ENCODE measurements around the gene MYH9. TPM values are rescaled to one million over a fixed set of nuclear protein-coding genes. Genes with fewer than 3 reads are reported as not detected.

Gene MYH9
- total RNA-seq, 3 donors from 2014 or later (not counting 1 experiment from before 2014, with no cell fraction given) = 803 to 1,038 (median 808) TPM

- Mint-ChIP-seq H3K36me3 (no peaks in the 10 kb centered on the region), H3K27ac (no peak overlapping the region), H3K4me3 (no peak overlapping the region), H3K4me1 (peaks cover 10 to 14% of the 10 kb centered on the region in 2 donors), H3K9me3 (no peaks in the 10 kb centered on the region), H3K27me3 (ENCODE audit: low read depth in 2 of 2) (no peaks in the 10 kb centered on the region)
- intact Hi-C loops (cut with micrococcal nuclease) = no loop called here
- DNase-seq = no peak
- H3K27ac ChIP-seq (ENCODE audit: low read length) = no peak overlapping the region
- H3K9me3 ChIP-seq (ENCODE audit: control insufficient read depth, insufficient read depth, low read length) = no peaks in the 10 kb centered on the region
- ATAC-seq = no peak
- no peak overlapping the region for H3K4me3 ChIP-seq (ENCODE audit: low read length)
- peaks cover 21% of the 10 kb centered on the region for H3K4me1 ChIP-seq (ENCODE audit: control insufficient read depth, insufficient read depth, low read length)
- 77% methylated on average over 12 of the region's 14 CpGs for WGBS (ENCODE audit: insufficient coverage)
- no peaks in the 10 kb centered on the region for H3K36me3 ChIP-seq (ENCODE audit: control insufficient read depth, insufficient read depth, low read length)
- no peaks in the 10 kb centered on the region for H3K27me3 ChIP-seq (ENCODE audit: control insufficient read depth, insufficient read depth, low read length)
- TF ChIP-seq, protein P1, sequence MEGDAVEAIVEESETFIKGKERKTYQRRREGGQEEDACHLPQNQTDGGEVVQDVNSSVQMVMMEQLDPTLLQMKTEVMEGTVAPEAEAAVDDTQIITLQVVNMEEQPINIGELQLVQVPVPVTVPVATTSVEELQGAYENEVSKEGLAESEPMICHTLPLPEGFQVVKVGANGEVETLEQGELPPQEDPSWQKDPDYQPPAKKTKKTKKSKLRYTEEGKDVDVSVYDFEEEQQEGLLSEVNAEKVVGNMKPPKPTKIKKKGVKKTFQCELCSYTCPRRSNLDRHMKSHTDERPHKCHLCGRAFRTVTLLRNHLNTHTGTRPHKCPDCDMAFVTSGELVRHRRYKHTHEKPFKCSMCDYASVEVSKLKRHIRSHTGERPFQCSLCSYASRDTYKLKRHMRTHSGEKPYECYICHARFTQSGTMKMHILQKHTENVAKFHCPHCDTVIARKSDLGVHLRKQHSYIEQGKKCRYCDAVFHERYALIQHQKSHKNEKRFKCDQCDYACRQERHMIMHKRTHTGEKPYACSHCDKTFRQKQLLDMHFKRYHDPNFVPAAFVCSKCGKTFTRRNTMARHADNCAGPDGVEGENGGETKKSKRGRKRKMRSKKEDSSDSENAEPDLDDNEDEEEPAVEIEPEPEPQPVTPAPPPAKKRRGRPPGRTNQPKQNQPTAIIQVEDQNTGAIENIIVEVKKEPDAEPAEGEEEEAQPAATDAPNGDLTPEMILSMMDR (IDR thresholded peaks at IDR 0.05) = no peak
Observed at GRCh38 chr22:36433318-36434231, 45.8 kb upstream of the MYH9 start.

DNA sequence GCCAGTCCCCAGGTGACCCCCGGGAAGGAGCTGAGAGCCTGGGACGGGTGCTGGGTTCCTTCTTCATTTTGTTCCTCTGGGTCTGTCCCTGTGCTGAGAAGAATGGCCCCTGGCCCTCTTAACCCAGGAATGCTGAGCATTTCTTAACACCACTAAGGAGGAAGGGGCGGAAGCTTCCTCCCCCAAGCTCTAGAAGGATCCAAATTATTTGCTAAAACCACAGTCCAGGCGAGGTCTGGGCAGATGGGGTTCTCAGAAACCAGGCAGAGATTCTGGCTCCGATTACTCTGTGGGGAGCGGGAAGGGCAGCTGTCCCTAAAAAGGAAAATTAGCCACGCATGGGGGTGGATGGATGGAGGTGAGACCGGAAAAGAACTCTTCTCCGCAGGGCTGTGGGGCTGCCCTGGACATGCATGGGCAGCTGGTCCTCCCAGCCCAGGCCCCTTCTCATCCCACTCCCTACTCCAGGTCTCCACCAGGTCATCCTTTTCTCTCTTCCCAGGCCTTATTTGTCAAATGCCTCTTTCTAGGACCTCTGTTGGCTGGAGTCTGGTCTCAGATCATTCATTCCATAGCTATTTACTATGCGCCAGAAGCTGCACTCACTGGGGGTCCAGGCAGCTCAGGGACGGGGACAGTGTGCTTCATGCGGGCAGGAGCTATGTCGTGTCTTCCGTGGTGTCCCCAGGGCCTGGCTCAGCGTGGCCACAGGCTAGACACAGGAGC, 45.0 kb upstream of the MYH9 start:
- no peaks in the 10 kb centered on the region for H3K36me3 ChIP-seq (ENCODE audit: control insufficient read depth, insufficient read depth, low read length)
- peaks cover 10 to 14% of the 10 kb centered on the region in 2 donors for H3K4me1 Mint-ChIP-seq
- TF ChIP-seq, protein P1 (IDR thresholded peaks at IDR 0.05) = no peak
- no peak overlapping the region for H3K4me3 ChIP-seq (ENCODE audit: low read length)
- intact Hi-C loops (cut with micrococcal nuclease) = no loop called here
- no peak overlapping the region for H3K27ac ChIP-seq (ENCODE audit: low read length)
- peaks cover 21% of the 10 kb centered on the region for H3K4me1 ChIP-seq (ENCODE audit: control insufficient read depth, insufficient read depth, low read length)
- H3K4me3 Mint-ChIP-seq = no peak overlapping the region
- DNase-seq = no peak
- 82% methylated on average over 13 of the region's 15 CpGs for WGBS (ENCODE audit: insufficient coverage)
- no peaks in the 10 kb centered on the region for H3K27me3 Mint-ChIP-seq (ENCODE audit: low read depth in 2 of 2)
- H3K9me3 Mint-ChIP-seq = no peaks in the 10 kb centered on the region
- no peaks in the 10 kb centered on the region for H3K9me3 ChIP-seq (ENCODE audit: control insufficient read depth, insufficient read depth, low read length)
- no peak overlapping the region for H3K27ac Mint-ChIP-seq
- no peaks in the 10 kb centered on the region for H3K27me3 ChIP-seq (ENCODE audit: control insufficient read depth, insufficient read depth, low read length)
- ATAC-seq = no peak
- no peaks in the 10 kb centered on the region for H3K36me3 Mint-ChIP-seq

DNA sequence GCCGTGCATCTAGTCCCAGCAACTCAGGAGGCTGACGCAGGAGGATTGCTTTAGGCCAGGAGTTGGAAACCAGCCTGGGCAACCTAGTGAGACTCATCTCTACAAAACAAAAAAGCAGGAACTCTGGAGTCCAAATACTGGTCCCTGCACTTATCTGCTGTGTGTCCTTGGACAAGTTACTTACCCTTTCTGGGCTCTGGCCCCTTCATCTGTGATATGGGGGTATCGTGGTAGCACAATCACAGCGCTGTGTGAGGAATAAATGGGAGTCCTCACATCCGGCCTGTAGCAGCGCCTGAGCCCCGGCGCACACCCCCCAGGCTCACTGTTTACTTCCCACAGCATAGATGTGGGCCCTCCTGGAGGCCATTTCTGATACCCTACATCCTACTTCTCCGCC, 44.2 kb upstream of the MYH9 start:
- Mint-ChIP-seq H3K36me3 (no peaks in the 10 kb centered on the region), H3K4me1 (peaks cover 10 to 14% of the 10 kb centered on the region in 2 donors), H3K27ac (no peak overlapping the region), H3K27me3 (ENCODE audit: low read depth in 2 of 2) (no peaks in the 10 kb centered on the region), H3K4me3 (no peak overlapping the region), H3K9me3 (no peaks in the 10 kb centered on the region)
- no peak overlapping the region for H3K27ac ChIP-seq (ENCODE audit: low read length)
- no peaks in the 10 kb centered on the region for H3K27me3 ChIP-seq (ENCODE audit: control insufficient read depth, insufficient read depth, low read length)
- DNase-seq (no peak), ATAC-seq (no peak)
- intact Hi-C loops (cut with micrococcal nuclease) = no loop called here
- H3K4me1 ChIP-seq (ENCODE audit: control insufficient read depth, insufficient read depth, low read length) = peaks cover 21% of the 10 kb centered on the region
- 98% methylated on average over 9 of the region's 9 CpGs for WGBS (ENCODE audit: insufficient coverage)
- TF ChIP-seq, protein P1 (IDR thresholded peaks at IDR 0.05) = no peak
- no peaks in the 10 kb centered on the region for H3K9me3 ChIP-seq (ENCODE audit: control insufficient read depth, insufficient read depth, low read length)
- H3K4me3 ChIP-seq (ENCODE audit: low read length) = no peak overlapping the region
- H3K36me3 ChIP-seq (ENCODE audit: control insufficient read depth, insufficient read depth, low read length) = no peaks in the 10 kb centered on the region
